ENCODE measurements around the gene TPGS2.
A peak's percentile ranks its signal among the peaks of the same experiment; 100 is the strongest.
"Not testable (repeated sequence)": the region's sequence is repeated elsewhere in the genome, so short reads cannot be mapped to it uniquely, and the experiment has no call there.

The TPGS2 gene

GRCh38 chr18:36771245-36771644 lies 57.6 kb downstream of the TPGS2 start:
- DNase-seq = no peak

- no peak for DNase-seq
Measured at GRCh38 chr18:36770315-36770946, 58.4 kb downstream of the TPGS2 start.

- no peak for DNase-seq
Measured at GRCh38 chr18:36769611-36770314, 59.0 kb downstream of the TPGS2 start.

GRCh38 chr18:36769172-36769571 lies 59.6 kb downstream of the TPGS2 start:
- DNase-seq = no peak

GRCh38 chr18:36766836-36767235 lies 62.0 kb downstream of the TPGS2 start:
- DNase-seq = no peak

GRCh38 chr18:36762965-36763364 lies 65.8 kb downstream of the TPGS2 start:
- not testable (repeated sequence) for DNase-seq

GRCh38 chr18:36762074-36762473 lies 66.7 kb downstream of the TPGS2 start:
- DNase-seq = no peak

- DNase-seq = no peak
Measured at GRCh38 chr18:36761186-36761698, 67.6 kb downstream of the TPGS2 start.

GRCh38 chr18:36760598-36760997 lies 68.2 kb downstream of the TPGS2 start:
- DNase-seq = no peak

GRCh38 chr18:36759167-36759776 lies 69.5 kb downstream of the TPGS2 start:
- DNase-seq = no peak

GRCh38 chr18:36758623-36759022 lies 70.2 kb downstream of the TPGS2 start:
- no peak for DNase-seq

- DNase-seq = no peak
Measured at GRCh38 chr18:36757991-36758390, 70.8 kb downstream of the TPGS2 start.

- DNase-seq = peak; percentile 50
Measured at GRCh38 chr18:36757081-36757480, 71.7 kb downstream of the TPGS2 start.

GRCh38 chr18:36756242-36756641 lies 72.6 kb downstream of the TPGS2 start:
- DNase-seq = no peak

GRCh38 chr18:36752929-36753865 lies 75.6 kb downstream of the TPGS2 start:
- no peak for DNase-seq

- DNase-seq = no peak
Measured at GRCh38 chr18:36745219-36745975, 83.4 kb downstream of the TPGS2 start.

GRCh38 chr18:36744261-36744876 lies 84.4 kb downstream of the TPGS2 start:
- no peak for DNase-seq
